CD1c-positive myeloid dendritic cell (primary cell): ENCODE measurements around the gene ZFHX3.

ENCODE experiments used
- DNase-seq: peaks from one replicate; pipeline ENCODE4 v3.0.0-alpha.2; 2016; ENCODE audit errors: extremely low spot score

ZFHX3 gene

GRCh38 chr16:72825912-72826621, 221.9 kb downstream of the ZFHX3 start:
- no peak for DNase-seq

- DNase-seq = no peak
These were observed 223.2 kb downstream of the ZFHX3 start for GRCh38 chr16:72824761-72825160.

GRCh38 chr16:72824027-72824426, 223.9 kb downstream of the ZFHX3 start:
- no peak for DNase-seq

GRCh38 chr16:72821185-72821950, 226.6 kb downstream of the ZFHX3 start:
- no peak for DNase-seq

- DNase-seq = no peak
These were observed 228.6 kb downstream of the ZFHX3 start for GRCh38 chr16:72819345-72819744.

GRCh38 chr16:72818236-72818845, 229.6 kb downstream of the ZFHX3 start:
- DNase-seq = no peak

- no peak for DNase-seq
These were observed 232.3 kb downstream of the ZFHX3 start for GRCh38 chr16:72815348-72816318.

GRCh38 chr16:72814226-72814625, 233.7 kb downstream of the ZFHX3 start:
- no peak for DNase-seq

- no peak for DNase-seq
These were observed 235.3 kb downstream of the ZFHX3 start for GRCh38 chr16:72812672-72813071.

- DNase-seq = no peak
These were observed 236.1 kb downstream of the ZFHX3 start for GRCh38 chr16:72811876-72812275.

- no peak for DNase-seq
These were observed 236.7 kb downstream of the ZFHX3 start for GRCh38 chr16:72811188-72811720.

- DNase-seq = no peak
These were observed 237.4 kb downstream of the ZFHX3 start for GRCh38 chr16:72810480-72810879.

- DNase-seq = no peak
These were observed 238.5 kb downstream of the ZFHX3 start for GRCh38 chr16:72809446-72809845.

- no peak for DNase-seq
These were observed 239.2 kb downstream of the ZFHX3 start for GRCh38 chr16:72808754-72809153.

GRCh38 chr16:72807245-72807644, 240.7 kb downstream of the ZFHX3 start:
- no peak for DNase-seq

GRCh38 chr16:72805486-72805885, 242.4 kb downstream of the ZFHX3 start:
- no peak for DNase-seq

GRCh38 chr16:72800524-72801161, 247.3 kb downstream of the ZFHX3 start:
- no peak for DNase-seq

- no peak for DNase-seq
These were observed 249.7 kb downstream of the ZFHX3 start for GRCh38 chr16:72798264-72798663.

GRCh38 chr16:72797621-72798020, 250.3 kb downstream of the ZFHX3 start:
- no peak for DNase-seq

- DNase-seq = no peak
These were observed 251.7 kb downstream of the ZFHX3 start for GRCh38 chr16:72796222-72796621.

GRCh38 chr16:72794986-72795385, 252.9 kb downstream of the ZFHX3 start:
- no peak for DNase-seq
